GM21723 (cell line): ENCODE measurements around the gene ROGDI.

Source experiments
- ATAC-seq: cut with Tn5 transposase; IDR thresholded peaks from one replicate; pipeline ENCODE4 v1.9.1; 2021; ENCODE audit warnings: mild to moderate bottlenecking, moderate library complexity; ENCODE audit not compliant: unreplicated experiment

ROGDI gene

DNA sequence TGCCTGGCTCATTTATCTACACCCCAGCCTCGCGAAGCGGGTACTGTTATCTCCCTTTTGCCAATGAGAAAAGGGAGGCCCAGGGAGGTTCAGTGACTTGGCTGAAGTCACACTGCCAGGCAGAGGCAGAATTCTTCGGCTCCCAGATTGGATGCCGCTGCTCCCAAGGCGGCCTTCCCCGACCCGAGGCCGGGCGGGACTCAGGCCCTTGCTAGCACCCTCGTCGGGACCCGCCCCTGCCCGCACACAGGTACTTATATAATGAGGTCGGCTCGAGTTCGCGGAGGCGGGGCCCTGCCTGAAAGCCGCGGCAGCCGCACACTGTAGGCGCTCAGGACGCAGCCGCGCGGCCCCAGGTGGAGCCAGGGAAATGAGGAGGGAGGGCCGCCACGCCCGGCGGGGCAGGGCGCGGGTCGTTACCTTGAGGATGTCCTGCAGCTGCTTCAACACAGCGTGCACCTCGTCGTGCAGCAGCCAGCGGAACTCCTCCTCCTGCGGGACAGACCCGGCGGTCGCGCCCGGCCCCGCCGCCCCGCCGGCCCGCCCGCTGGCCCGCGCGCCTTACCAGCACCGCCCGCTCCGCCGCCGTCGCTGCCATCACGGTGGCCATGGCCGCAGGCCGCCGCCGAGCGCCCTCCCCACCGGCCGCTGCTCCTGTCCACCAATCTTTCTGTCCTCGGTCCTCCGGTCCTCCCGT lies at the start of gene ROGDI:
Gene ROGDI (minus strand): TSS at position 672 of the 697 bp plus-strand sequence. CDS start 62 bp downstream, at position 610.
- peak; percentile 60 for ATAC-seq

DNA sequence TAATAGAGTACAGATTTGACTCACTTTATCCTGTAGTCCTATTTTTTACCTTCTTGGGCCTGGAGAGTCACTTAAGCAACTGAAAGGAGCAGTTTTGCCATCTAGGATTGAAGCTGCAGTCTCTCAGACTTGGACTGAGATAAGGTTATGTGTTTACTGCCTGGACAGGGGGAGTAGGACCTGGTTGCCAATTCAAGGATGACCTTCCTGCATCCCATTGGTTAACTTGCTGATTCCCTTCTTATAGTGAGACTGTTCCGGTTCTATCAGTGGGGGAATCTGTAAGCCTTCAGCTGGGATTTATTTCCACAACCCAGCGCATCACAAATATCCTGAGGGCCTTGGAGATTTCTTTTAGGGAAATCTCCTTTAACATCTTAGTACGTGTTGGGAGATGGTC lies 47.8 kb upstream of the ROGDI start:
- ATAC-seq = no peak

DNA sequence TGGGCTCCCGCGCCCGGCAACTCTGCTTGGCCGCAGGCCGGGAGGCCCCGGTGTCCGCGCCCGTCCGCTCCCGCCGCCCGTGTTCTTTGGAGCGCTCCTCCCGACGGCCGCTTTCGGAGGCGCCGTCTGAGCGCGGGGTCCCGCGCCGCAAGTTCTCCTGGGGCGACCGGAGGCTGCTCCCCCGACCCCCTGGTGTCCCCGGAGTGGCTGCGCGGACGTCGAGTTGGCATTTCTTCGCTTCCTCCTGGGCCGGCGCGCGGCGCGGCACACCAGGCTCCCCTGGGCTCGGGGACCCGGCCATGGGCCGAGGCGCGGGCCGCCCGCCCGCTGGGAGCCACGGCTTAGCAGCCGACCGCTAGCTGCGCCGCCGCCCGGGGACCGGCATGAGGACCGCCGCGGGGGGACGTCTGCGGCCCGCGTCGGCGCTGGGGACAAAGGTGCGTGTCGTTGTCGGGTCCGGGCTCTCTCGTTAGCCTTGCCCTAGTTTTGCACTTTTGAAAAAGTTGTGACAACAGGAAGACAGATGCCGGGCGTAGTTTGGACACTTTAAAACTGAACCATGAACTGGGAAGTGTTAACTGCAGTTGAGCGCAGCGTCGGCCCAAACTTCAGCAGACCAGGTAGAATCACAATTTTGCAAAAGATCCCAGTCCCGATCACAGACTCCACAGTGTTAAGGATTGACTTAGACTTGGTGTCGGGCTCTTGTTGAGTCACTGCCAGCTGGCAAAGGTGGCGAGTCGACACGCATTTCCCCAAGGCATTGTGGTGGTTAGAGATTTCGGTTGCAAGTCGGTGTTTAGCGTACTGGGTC lies 45.5 kb upstream of the ROGDI start:
- peak; percentile 27 for ATAC-seq

GRCh38 chr16:4846901-4847773 lies 44.7 kb upstream of the ROGDI start, which contains the start of the genes GLYR1 and UBN1:
TSS of gene GLYR1 (minus strand) at chr16:4847288. CDS start at chr16:4847265, 23 bp downstream.
TSS of gene UBN1 (plus strand) at chr16:4847481. CDS start at chr16:4852918, 5,437 bp downstream.
- ATAC-seq = peak; percentile 86

DNA sequence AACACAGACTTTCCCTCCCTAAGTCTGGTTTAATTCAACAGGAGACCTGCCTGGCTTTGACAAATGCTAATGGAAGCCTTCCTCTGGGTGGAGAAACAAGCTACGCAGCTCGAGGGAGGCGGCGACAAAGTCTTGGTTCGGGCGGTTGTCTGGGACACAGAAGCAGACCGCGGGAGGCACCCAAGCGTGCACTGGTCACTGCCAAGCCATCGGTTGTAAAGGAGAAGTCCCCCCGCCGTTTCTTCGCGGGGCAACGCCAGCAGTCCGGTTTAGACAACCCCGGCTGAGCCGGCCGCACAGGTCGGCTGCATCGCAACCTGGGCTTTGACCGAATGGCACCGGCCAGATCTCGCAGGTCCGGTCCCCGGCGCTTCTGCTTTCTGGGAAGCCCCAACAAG lies 44.1 kb upstream of the ROGDI start:
- ATAC-seq = peak; percentile 23

DNA sequence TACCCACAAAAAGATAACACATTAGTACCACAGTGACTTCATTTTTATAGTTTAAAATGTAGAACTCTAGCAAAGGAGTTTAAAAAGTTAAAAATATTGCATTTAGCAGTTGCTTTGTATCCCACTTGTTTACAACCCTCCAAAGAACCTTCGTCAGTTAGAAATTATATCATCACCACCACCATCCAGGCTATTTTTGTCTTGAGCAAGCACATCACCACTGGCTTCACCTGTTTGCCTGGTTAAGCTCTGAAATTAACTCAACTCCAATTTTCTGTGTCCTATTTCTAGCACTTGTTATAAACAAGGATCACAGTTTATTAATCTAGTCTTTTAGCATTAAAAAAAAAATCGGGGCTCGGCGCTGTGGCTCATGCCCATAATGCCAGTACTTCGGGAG lies 38.6 kb upstream of the ROGDI start:
- ATAC-seq = no peak

DNA sequence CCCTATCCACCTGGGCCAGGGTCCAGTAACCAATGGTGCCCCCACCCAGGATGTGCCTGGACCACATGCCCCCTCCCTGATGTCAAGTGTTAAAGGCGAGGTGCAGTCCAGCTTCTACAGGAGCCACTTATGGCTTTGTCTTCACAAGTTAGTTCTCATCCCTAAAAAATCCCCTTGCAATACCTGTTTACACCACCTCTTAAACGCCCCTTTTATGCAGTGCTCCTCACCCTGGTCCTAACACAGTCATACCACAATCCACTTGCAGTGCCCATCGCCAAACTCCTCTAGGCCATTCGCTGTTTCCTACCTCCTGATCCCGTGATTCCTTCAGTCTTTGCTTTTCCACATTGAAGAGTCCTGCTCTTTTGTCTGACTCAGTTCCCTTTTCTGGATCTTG lies 37.5 kb upstream of the ROGDI start:
- ATAC-seq = no peak

DNA sequence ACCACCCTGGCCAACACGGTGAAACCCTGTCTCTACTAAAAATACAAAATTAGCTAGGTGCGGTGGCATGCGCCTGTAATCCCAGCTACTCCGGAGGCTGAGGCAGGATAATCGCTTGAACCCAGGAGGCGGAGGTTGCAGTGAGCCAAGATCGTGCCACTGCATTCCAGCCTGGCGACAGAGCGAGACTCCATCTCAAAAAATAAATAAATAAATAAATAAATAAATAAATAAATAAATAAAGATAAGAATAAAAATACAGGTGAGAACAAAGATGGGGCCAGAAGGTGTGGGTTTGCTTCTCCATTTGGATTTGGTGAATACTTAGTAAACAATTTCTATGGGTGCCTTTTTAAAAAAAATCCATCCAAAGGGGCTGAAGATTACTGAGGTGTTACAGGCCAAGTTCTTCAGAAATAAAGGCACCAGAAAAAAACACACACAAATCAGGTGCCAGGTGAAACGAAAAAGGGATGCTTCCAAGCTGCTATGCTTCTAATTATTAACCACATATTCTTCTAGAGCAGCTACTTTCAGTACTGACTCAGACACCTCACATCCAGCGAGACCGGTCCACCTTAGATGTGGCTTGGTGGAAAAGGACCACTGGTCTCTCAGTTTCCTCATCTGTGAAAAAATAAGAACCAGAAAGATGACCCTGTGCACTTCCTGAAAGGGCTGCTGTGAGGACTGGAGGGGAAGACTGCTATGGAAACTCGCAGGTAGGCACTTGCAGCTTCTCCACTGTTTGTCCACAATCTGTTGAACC lies 35.5 kb upstream of the ROGDI start:
- ATAC-seq = no peak

DNA sequence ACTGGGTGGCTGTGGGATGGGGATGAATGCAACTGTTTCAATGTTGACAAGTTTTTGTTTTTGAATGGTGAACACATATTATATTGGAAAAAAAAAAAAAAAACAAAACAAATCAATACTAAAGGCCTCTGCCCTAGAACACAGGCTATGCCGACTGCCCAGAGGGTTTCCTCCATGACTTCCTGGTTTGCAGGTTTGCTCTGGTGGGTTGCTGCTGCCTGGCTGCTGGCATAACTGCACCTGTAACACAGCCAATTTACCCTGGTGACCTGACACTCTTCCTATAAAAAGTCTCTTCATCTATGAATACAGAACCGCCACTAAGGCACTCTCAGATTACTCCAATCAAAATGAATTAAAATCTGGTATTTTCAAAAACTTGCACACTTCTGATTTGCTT lies 34.3 kb upstream of the ROGDI start:
- no peak for ATAC-seq

DNA sequence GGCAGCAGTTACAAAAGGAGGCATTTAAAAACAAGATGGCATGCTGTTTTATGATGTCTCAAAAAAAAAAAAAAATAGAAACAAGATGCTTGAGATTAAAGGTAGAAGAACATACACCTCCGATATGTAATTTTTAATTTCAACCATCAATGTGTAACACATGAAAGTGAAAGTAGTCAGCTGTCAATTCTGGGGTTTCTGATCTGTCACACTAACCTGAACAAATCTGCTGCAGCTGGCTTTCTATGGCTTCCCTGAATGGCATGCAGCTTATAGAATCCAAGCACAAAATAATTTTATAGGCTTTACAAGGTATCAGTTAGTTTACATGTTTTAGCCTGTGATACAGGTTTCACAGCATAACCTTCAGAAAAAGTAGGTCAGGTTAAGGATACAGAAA lies 31.2 kb upstream of the ROGDI start:
- no peak for ATAC-seq

DNA sequence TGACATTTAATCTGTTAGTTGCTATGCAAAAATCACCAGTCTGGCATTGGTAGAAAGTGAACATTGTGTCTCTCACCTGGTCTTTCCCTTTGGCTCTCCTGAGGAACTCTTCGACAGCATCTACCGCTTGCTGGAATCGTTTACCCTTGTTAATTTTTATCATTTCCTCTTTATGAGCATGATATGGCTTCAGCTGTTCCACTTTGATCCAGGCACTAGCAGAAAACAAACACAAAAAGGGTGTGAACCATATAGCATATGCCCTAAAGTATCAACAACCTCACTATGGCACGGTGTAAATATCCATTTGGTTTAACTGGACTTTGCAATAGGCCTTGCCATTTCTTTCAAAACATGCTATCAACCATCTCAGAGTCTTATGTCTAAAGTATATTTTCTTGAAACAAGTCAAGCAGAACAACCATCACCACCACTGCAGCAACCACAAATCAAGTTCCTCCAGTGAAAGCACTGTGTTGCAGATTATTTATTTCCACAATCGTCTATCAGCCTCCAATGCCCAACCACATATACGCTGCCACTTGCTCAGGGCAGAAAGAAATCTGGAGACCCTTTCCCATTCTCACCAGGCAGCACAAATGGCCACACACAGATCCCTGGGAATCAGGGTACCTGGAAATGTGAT lies 30.4 kb upstream of the ROGDI start:
- no peak for ATAC-seq

DNA sequence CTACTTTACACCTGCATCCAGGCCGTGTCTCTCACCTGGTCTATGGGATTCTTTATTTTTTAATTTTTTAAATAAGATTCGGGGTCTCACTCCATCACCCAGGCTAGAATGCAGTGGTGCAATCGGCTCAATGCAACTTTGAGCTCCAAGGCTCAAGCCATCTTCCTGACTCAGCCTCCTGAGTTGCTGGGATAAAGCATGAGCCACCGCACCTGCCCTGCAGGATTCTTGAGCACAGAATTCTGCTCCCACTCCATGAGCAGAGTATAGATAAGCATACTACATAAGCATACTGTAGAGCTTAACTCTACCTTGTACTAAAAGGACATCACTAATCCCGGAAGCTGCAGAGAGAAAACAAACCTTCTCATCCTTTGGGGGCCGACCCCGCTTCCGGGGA lies 29.2 kb upstream of the ROGDI start:
- no peak for ATAC-seq

GRCh38 chr16:4830408-4830807 lies 28.0 kb upstream of the ROGDI start:
- no peak for ATAC-seq

GRCh38 chr16:4828567-4829321 lies 26.3 kb upstream of the ROGDI start:
- ATAC-seq = no peak

DNA sequence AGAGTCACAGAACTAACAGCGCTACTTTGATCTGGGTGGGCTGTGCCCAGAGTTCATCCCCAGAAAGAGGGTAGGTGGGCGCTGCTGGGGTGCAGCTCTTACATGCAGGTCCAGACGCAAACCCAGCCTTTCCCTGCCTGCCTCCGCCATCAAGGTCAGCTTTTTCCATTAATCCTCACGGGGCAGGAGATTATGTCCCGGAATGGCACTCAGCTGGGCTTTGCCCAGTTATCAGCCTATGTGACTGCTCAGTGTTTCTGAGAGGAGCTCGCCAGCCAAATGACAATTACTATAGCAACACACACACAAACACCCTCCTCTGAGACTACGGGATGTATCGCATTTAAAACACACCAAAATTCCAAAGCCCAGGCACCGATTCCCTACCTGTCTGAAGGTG lies 24.5 kb upstream of the ROGDI start:
- ATAC-seq = no peak

- no peak for ATAC-seq
Observed at GRCh38 chr16:4826526-4826925, 24.1 kb upstream of the ROGDI start.

- ATAC-seq = no peak
Observed at GRCh38 chr16:4825196-4825595, 22.8 kb upstream of the ROGDI start.

- no peak for ATAC-seq
Observed at GRCh38 chr16:4820652-4821051, 18.2 kb upstream of the ROGDI start.

GRCh38 chr16:4814542-4815173 lies 12.2 kb upstream of the ROGDI start:
- ATAC-seq = no peak
